Panc1 (cell line): ENCODE measurements around the gene CPLANE2. TPM values are rescaled to one million over a fixed set of nuclear protein-coding genes. Genes with fewer than 3 reads are reported as not detected.
A peak's percentile ranks its signal among the peaks of the same experiment; 100 is the strongest.

Source experiments
- ATAC-seq: fragments of 200-7000 bp; cut with Tn5 transposase; 2 replicates; pipeline ENCODE4 v1.9.1; 2020; ENCODE audit warnings: mild to moderate bottlenecking, moderate library complexity
- BruUV-seq: library from RNA; stranded (reverse); fragments of 400-500 nt; replicated peaks from 2 replicates; lab custom pipeline; 2021; lab: Mats Ljungman, UMichigan
- CTCF ChIA-PET: fragments of 300-600 bp; sonication (Branson Sonifier 250); formaldehyde crosslinking; loops from one replicate; lab custom pipeline; 2022; ENCODE audit warnings: antibody characterized with exemption; lab: Charles Lee
- POLR2A ChIA-PET: fragments of 300-600 bp; sonication (Branson Sonifier 250); formaldehyde crosslinking; loops from one replicate; lab custom pipeline; 2022; ENCODE audit warnings: antibody characterized with exemption; lab: Charles Lee
- DNase-seq: peaks from one replicate; pipeline ENCODE4 v3.0.0-alpha.2; 2010; ENCODE audit warnings: low read depth, low spot score
- H3K27ac ChIP-seq: 2 replicates; pipeline ENCODE4 v1.5.1; 2011; ENCODE audit warnings: mild to moderate bottlenecking, low read length, inconsistent platforms
- H3K27me3 ChIP-seq: fragments of 200-500 bp; sonication (Bioruptor generic); 2 replicates; pipeline ENCODE4 v1.6.0; 2014; ENCODE audit warnings: low read length, inconsistent platforms; ENCODE audit not compliant: control insufficient read depth, insufficient read depth
- H3K36me3 ChIP-seq: fragments of 200-500 bp; sonication (Bioruptor generic); 2 replicates; pipeline ENCODE4 v1.5.1; 2014; ENCODE audit warnings: inconsistent platforms, mild to moderate bottlenecking, low read length, moderate library complexity; ENCODE audit not compliant: control insufficient read depth, insufficient read depth
- H3K4me1 ChIP-seq: 2 replicates; pipeline ENCODE4 v1.5.1; 2011; ENCODE audit warnings: inconsistent platforms, mild to moderate bottlenecking, low read length, moderate library complexity; ENCODE audit not compliant: control insufficient read depth, insufficient read depth
- H3K4me3 ChIP-seq, 2 experiments: 2 replicates each; pipeline ENCODE4 v1.5.1; 2011 to 2012; ENCODE audit warnings: low read depth in 2 of 2, low read length in 2 of 2, mild to moderate bottlenecking in 2 of 2, inconsistent platforms in 1 of 2, moderate library complexity in 1 of 2
- H3K9me3 ChIP-seq: fragments of 200-500 bp; sonication (Bioruptor generic); 2 replicates; pipeline ENCODE4 v1.5.1; 2014; ENCODE audit warnings: low read depth, mild to moderate bottlenecking, inconsistent platforms, low read length, moderate library complexity; ENCODE audit not compliant: control insufficient read depth, insufficient read depth
- POLR2AphosphoS5 ChIP-seq: IDR thresholded peaks from 2 replicates; pipeline ENCODE4 v1.6.1; 2012; ENCODE audit warnings: mild to moderate bottlenecking, low read depth, low read length, moderate library complexity
- SIN3A ChIP-seq: IDR thresholded peaks from 2 replicates; pipeline ENCODE4 v1.6.1; 2012; ENCODE audit warnings: low read depth, mild to moderate bottlenecking, low read length, moderate library complexity, borderline replicate concordance; ENCODE audit not compliant: insufficient read depth
- TCF7L2 ChIP-seq: IDR thresholded peaks from 2 replicates; pipeline ENCODE4 v1.6.1; 2011; ENCODE audit warnings: mild to moderate bottlenecking, low read depth, low read length, inconsistent platforms
- in situ Hi-C: cut with HindIII; loops from 2 replicates; pipeline ENCODE4 v1.10.0; 2016; ENCODE audit warnings: low sequenced_read_pairs, low pct_unique_long_range_greater_than_20kb
- intact Hi-C: fragments of 100-400 bp; cut with micrococcal nuclease; formaldehyde crosslinking; loops from one replicate; pipeline ENCODE4 v1.10.0; 2022; ENCODE audit not compliant: unreplicated experiment
- total RNA-seq: library from RNA; stranded (reverse); gene quantifications from one replicate; pipeline ENCODE4 v1.2.1, GENCODE V29; 2021; ENCODE audit not compliant: unreplicated experiment
- TF ChIP-seq, protein P1 (sequence below), 2 experiments: IDR thresholded peaks; 2 replicates each; pipeline ENCODE4 v1.6.1; 2011 to 2012; ENCODE audit warnings: low read depth in 2 of 2, control low read depth in 1 of 2, low read length in 1 of 2, mild to moderate bottlenecking in 1 of 2, moderate library complexity in 1 of 2; ENCODE audit not compliant: insufficient read depth in 1 of 2
- TF ChIP-seq, protein P2 (sequence below): fragments of 450-650 bp; IDR thresholded peaks from 2 replicates; pipeline ENCODE4 v1.5.1; 2017; ENCODE audit warnings: mild to moderate bottlenecking

Gene CPLANE2
- total RNA-seq, 1 experiment from 2014 or later = 17.8 TPM

DNA sequence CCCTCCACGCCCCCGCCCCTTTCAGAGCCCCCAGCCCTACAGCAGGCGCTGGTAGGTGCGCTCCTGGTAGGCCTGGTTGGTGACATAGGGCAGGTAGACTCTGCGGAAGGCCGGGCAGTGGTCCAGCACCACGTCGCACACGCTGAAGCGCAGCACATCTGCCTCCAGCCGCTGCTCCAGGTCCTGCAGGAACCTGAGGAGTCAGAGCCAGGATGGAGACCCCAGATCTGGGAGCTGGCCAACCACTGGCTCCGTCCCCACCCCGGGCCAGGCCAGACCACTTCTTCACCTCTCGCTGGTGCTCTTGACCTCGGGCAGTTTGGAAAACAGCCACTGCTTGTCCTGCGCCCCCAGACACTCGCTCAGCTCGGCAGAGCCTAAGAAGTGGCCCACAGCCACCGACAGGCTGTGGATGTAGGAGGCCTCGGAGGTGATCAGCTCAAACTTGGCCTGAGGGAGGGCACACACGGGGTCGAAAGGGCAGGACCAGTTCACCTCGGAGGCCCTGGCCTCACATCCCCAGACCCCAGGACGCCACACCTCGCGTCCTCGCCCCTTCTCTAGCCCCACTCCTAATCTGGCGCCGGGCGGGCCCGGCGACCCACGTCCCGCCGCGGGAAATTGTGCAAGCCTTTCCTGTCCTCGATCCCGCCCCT lies 31.0 kb downstream of the CPLANE2 start:
- DNase-seq (no peak), ATAC-seq (peak; percentile 14)
- Histone ChIP-seq H3K4me3 (peak overlapping the region; percentile 47 to 70), H3K27me3 (no peaks in the 10 kb centered on the region), H3K4me1 (peaks cover 22% of the 10 kb centered on the region), H3K36me3 (no peaks in the 10 kb centered on the region; the same call in 1 of the 2 replicates), H3K9me3 (no peaks in the 10 kb centered on the region), H3K27ac (peak overlapping the region; percentile 87)
- CTCF ChIA-PET = interaction anchor here (0.5 to 0.6 kb wide), 3 partner anchors 19 to 89 kb away, joined by 4 to 6 read pairs (median 6); no protein-coding TSS in a partner anchor
- POLR2A ChIA-PET = no interaction called here
- BruUV-seq = no TSS peak
- no peak for TF ChIP-seq SIN3A
- TF ChIP-seq TCF7L2 = peak; percentile 48; the same call in 1 of the 2 replicates
- in situ Hi-C loops = no loop called here
- intact Hi-C loops = no loop called here

DNA sequence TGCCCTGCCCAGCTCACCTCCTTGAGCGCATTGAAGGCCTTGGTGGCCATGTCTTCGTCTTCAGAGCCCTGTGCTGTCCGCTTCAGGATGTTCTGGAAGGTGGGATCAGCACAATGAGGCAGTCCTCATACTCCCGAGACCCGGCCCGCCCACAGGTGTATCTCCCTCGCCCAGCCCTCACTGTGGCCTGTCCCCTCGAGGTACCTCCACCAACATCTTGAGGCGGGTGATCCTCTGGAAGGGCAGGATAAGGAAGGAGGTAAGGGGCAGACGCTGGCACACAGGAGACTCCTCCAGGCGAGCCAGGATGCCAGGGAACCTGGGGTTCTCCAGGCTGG lies 31.7 kb downstream of the CPLANE2 start:
- Histone ChIP-seq H3K9me3 (no peaks in the 10 kb centered on the region), H3K27ac (0 out of 2 replicates have a peak overlapping the region, but pooled peaks have one; percentile 87), H3K4me1 (peaks cover 22% of the 10 kb centered on the region), H3K27me3 (no peaks in the 10 kb centered on the region), H3K4me3 (no peak overlapping the region), H3K36me3 (no peaks in the 10 kb centered on the region; the same call in 1 of the 2 replicates)
- intact Hi-C loops (no loop called here), in situ Hi-C loops (no loop called here)
- TSS peak; percentile 33 for BruUV-seq
- ChIA-PET CTCF (interaction anchor here (0.7 kb wide), 1 partner anchor 221 kb away, joined by 3 read pairs; no protein-coding TSS in a partner anchor), POLR2A (no interaction called here)
- no peak for TF ChIP-seq SIN3A
- no peak for TF ChIP-seq TCF7L2
- TF ChIP-seq, protein P1, sequence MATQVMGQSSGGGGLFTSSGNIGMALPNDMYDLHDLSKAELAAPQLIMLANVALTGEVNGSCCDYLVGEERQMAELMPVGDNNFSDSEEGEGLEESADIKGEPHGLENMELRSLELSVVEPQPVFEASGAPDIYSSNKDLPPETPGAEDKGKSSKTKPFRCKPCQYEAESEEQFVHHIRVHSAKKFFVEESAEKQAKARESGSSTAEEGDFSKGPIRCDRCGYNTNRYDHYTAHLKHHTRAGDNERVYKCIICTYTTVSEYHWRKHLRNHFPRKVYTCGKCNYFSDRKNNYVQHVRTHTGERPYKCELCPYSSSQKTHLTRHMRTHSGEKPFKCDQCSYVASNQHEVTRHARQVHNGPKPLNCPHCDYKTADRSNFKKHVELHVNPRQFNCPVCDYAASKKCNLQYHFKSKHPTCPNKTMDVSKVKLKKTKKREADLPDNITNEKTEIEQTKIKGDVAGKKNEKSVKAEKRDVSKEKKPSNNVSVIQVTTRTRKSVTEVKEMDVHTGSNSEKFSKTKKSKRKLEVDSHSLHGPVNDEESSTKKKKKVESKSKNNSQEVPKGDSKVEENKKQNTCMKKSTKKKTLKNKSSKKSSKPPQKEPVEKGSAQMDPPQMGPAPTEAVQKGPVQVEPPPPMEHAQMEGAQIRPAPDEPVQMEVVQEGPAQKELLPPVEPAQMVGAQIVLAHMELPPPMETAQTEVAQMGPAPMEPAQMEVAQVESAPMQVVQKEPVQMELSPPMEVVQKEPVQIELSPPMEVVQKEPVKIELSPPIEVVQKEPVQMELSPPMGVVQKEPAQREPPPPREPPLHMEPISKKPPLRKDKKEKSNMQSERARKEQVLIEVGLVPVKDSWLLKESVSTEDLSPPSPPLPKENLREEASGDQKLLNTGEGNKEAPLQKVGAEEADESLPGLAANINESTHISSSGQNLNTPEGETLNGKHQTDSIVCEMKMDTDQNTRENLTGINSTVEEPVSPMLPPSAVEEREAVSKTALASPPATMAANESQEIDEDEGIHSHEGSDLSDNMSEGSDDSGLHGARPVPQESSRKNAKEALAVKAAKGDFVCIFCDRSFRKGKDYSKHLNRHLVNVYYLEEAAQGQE (IDR thresholded peaks at IDR 0.05; ENCODE audit: insufficient read depth in 1 of 2, low read depth in 2 of 2, low read length in 1 of 2) = no peak
- no peak for TF ChIP-seq POLR2AphosphoS5
- TF ChIP-seq, protein P2, sequence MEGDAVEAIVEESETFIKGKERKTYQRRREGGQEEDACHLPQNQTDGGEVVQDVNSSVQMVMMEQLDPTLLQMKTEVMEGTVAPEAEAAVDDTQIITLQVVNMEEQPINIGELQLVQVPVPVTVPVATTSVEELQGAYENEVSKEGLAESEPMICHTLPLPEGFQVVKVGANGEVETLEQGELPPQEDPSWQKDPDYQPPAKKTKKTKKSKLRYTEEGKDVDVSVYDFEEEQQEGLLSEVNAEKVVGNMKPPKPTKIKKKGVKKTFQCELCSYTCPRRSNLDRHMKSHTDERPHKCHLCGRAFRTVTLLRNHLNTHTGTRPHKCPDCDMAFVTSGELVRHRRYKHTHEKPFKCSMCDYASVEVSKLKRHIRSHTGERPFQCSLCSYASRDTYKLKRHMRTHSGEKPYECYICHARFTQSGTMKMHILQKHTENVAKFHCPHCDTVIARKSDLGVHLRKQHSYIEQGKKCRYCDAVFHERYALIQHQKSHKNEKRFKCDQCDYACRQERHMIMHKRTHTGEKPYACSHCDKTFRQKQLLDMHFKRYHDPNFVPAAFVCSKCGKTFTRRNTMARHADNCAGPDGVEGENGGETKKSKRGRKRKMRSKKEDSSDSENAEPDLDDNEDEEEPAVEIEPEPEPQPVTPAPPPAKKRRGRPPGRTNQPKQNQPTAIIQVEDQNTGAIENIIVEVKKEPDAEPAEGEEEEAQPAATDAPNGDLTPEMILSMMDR = no peak
- DNase-seq (no peak), ATAC-seq (no peak)
